HS-27A (cell line): ENCODE results near the gene ANKRD52.
"Not testable (repeated sequence)": the region's sequence is repeated elsewhere in the genome, so short reads cannot be mapped to it uniquely, and the experiment has no call there.

Experiments
- DNase-seq: peaks from one replicate; pipeline ENCODE4 v3.0.0-alpha.2; 2012; ENCODE audit warnings: low read depth, missing footprints

The ANKRD52 gene

GRCh38 chr12:56272468-56272867 lies 14.3 kb upstream of the ANKRD52 start:
- not testable (repeated sequence) for DNase-seq

- DNase-seq, result no peak
These were observed 12.8 kb upstream of the ANKRD52 start for GRCh38 chr12:56271031-56271430.

GRCh38 chr12:56267443-56268071 lies 9.4 kb upstream of the ANKRD52 start:
- DNase-seq, result no peak

GRCh38 chr12:56266693-56267442 lies 8.7 kb upstream of the ANKRD52 start, which contains the start of gene COQ10A:
TSS of gene COQ10A (plus strand) at chr12:56266942. CDS start at chr12:56267119, 177 bp downstream.
- DNase-seq, result peak; percentile 77

GRCh38 chr12:56266068-56266692 lies 8.0 kb upstream of the ANKRD52 start:
- not testable (repeated sequence) for DNase-seq

GRCh38 chr12:56262955-56263354 lies 4.8 kb upstream of the ANKRD52 start:
- DNase-seq, result not testable (repeated sequence)

GRCh38 chr12:56261503-56262232 lies 3.5 kb upstream of the ANKRD52 start:
- peak; percentile 85 for DNase-seq

- DNase-seq, result no peak
These were observed 2.7 kb upstream of the ANKRD52 start for GRCh38 chr12:56260921-56261320.

- no peak for DNase-seq
These were observed 2.2 kb upstream of the ANKRD52 start for GRCh38 chr12:56260380-56260779.

- DNase-seq, result no peak
These were observed 618 bp upstream of the ANKRD52 start for GRCh38 chr12:56258820-56259183.

GRCh38 chr12:56257491-56258067 lies 605 bp downstream of the ANKRD52 start:
- DNase-seq, result no peak

GRCh38 chr12:56257071-56257470 lies 1.1 kb downstream of the ANKRD52 start:
- DNase-seq, result no peak

GRCh38 chr12:56256326-56256960 lies 1.7 kb downstream of the ANKRD52 start:
- DNase-seq, result no peak

- no peak for DNase-seq
These were observed 2.5 kb downstream of the ANKRD52 start for GRCh38 chr12:56255671-56256070.

GRCh38 chr12:56253091-56253490 lies 5.1 kb downstream of the ANKRD52 start:
- no peak for DNase-seq

GRCh38 chr12:56252649-56253048 lies 5.5 kb downstream of the ANKRD52 start:
- no peak for DNase-seq

- no peak for DNase-seq
These were observed 9.5 kb downstream of the ANKRD52 start for GRCh38 chr12:56248711-56249110.

- no peak for DNase-seq
These were observed 10.3 kb downstream of the ANKRD52 start for GRCh38 chr12:56247923-56248322.

- no peak for DNase-seq
These were observed 13.7 kb downstream of the ANKRD52 start for GRCh38 chr12:56244494-56244893.

- no peak for DNase-seq
These were observed 14.4 kb downstream of the ANKRD52 start for GRCh38 chr12:56243731-56244181.

GRCh38 chr12:56242986-56243385 lies 15.2 kb downstream of the ANKRD52 start:
- DNase-seq, result no peak
